ENCODE measurements around the gene HK1. TPM values are rescaled to one million over a fixed set of nuclear protein-coding genes. Genes with fewer than 3 reads are reported as not detected.

HK1 gene
- total RNA-seq, 1 experiment from 2014 or later, result 98.8 TPM

DNA sequence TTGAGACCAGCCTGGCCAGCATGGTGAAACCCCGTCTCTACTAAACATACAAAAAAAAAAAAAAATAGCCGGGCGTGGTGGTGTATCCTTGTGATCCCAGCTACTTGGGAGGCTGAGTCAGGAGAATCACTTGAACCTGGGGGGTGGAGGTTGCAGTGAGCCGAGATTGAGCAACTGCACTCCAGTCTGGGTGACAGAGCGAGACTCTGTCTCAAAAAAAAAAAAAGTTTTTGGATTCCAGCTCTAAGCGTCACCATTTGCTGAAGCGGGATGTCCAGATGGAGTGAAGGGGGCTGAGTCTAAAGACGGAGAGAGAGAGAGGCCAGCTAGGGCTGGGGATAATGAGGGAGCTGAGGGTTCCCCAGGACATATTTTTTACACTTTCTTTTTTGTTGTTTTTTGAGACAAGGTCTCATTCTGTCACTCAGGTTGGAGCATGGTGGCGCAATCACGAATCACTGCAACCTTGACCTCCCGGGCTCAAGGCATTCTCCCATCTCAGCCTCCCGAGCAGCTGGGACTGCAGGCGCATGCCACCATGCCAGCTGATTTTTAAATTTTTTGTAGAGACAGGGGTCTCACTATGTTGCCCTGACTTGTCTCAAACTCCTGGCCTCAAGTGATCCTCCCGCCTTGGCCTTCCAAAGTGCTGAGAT is 9.4 kb upstream of the HK1 start:
- H2BK20ac ChIP-seq (ENCODE audit: low read depth, low read length, poor library complexity, severe bottlenecking), result no peak overlapping the region
- H3K14ac ChIP-seq (ENCODE audit: insufficient read depth, low read length), result no peak overlapping the region
- H3K4me1 ChIP-seq (ENCODE audit: insufficient read depth, low read length), result no peaks in the 10 kb centered on the region
- no peaks in the 10 kb centered on the region for H3K9me3 ChIP-seq (ENCODE audit: control insufficient read depth, low read depth, low read length)
- no peaks in the 10 kb centered on the region for H3K36me3 Mint-ChIP-seq (ENCODE audit: insufficient read depth in 1 of 3, low read depth in 3 of 3)
- H3K4ac ChIP-seq (ENCODE audit: low read depth, low read length), result no peak overlapping the region
- H3K27ac ChIP-seq (ENCODE audit: insufficient read length, low read depth, low read length), result no peak overlapping the region
- H3K79me2 ChIP-seq (ENCODE audit: insufficient read depth, low read length), result no peaks in the 10 kb centered on the region
- H3K9me3 Mint-ChIP-seq, result peaks cover 0 to 2% of the 10 kb centered on the region in 2 experiments; a peak in 2 of 5 replicates
- H3K27ac Mint-ChIP-seq, result 0 out of 7 replicates have a peak overlapping the region, but pooled peaks of 1 of the 3 experiments have one; percentile 57
- no peak overlapping the region for H4K91ac ChIP-seq (ENCODE audit: insufficient read length, low read depth, low read length)
- DNase-seq, result no peak
- H3K79me1 ChIP-seq (ENCODE audit: insufficient read depth, low read depth, low read length, poor library complexity, severe bottlenecking), result no peaks in the 10 kb centered on the region
- no CpG with 5 or more reads among the region's 14 CpGs for WGBS (ENCODE audit: extremely low coverage, insufficient read length, low lambda C conversion rate)
- H4K5ac ChIP-seq (ENCODE audit: insufficient read length, low read depth, low read length), result no peak overlapping the region
- H3K4me1 Mint-ChIP-seq, result peaks cover 0 to 3% of the 10 kb centered on the region in 2 experiments; a peak in 1 of 4 replicates
- no peak overlapping the region for H3K23ac ChIP-seq (ENCODE audit: insufficient read length, low read depth, low read length)
- H3K4me2 ChIP-seq (ENCODE audit: insufficient read depth, insufficient read length, low read length), result no peak overlapping the region
- no peak overlapping the region for H3K4me3 Mint-ChIP-seq
- H3K27me3 Mint-ChIP-seq (ENCODE audit: low read depth), result no peaks in the 10 kb centered on the region; the same call in 1 of the 2 replicates
- no peak overlapping the region for H3K9ac ChIP-seq (ENCODE audit: extremely low read depth, insufficient read length, low read length)
- no peak overlapping the region for H3K18ac ChIP-seq (ENCODE audit: insufficient read length, low read depth, low read length)
- no peak overlapping the region for H2AFZ ChIP-seq (ENCODE audit: low read length)
- no peak overlapping the region for H2BK15ac ChIP-seq (ENCODE audit: low read depth, low read length)
- no peak overlapping the region for H3T11ph ChIP-seq (ENCODE audit: low read length)
- TF ChIP-seq, protein P1, sequence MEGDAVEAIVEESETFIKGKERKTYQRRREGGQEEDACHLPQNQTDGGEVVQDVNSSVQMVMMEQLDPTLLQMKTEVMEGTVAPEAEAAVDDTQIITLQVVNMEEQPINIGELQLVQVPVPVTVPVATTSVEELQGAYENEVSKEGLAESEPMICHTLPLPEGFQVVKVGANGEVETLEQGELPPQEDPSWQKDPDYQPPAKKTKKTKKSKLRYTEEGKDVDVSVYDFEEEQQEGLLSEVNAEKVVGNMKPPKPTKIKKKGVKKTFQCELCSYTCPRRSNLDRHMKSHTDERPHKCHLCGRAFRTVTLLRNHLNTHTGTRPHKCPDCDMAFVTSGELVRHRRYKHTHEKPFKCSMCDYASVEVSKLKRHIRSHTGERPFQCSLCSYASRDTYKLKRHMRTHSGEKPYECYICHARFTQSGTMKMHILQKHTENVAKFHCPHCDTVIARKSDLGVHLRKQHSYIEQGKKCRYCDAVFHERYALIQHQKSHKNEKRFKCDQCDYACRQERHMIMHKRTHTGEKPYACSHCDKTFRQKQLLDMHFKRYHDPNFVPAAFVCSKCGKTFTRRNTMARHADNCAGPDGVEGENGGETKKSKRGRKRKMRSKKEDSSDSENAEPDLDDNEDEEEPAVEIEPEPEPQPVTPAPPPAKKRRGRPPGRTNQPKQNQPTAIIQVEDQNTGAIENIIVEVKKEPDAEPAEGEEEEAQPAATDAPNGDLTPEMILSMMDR (conservative IDR thresholded peaks at IDR 0.05), result no peak
- H2BK5ac ChIP-seq (ENCODE audit: insufficient read length, low read length), result no peak overlapping the region
- no peak overlapping the region for H4K8ac ChIP-seq (replicated peaks; ENCODE audit: insufficient read length, low read depth, low read length)
- H2BK12ac ChIP-seq (ENCODE audit: insufficient read length, low read depth, low read length), result no peak overlapping the region
- H3K27me3 ChIP-seq (ENCODE audit: insufficient read depth, low read length), result no peaks in the 10 kb centered on the region
- no peak overlapping the region for H2BK120ac ChIP-seq (ENCODE audit: low read depth, low read length, poor library complexity, severe bottlenecking)
- H3K23me2 ChIP-seq (ENCODE audit: insufficient read length, low read depth, low read length, poor library complexity, severe bottlenecking), result no peaks in the 10 kb centered on the region
- H2AK5ac ChIP-seq (ENCODE audit: insufficient read length, low read length), result no peak overlapping the region
- no peaks in the 10 kb centered on the region for H4K20me1 ChIP-seq (ENCODE audit: control insufficient read depth, insufficient read depth, insufficient read length)
- no peak overlapping the region for H3K56ac ChIP-seq (ENCODE audit: insufficient read length, low read depth, low read length)

Measured in H9 (cell line).